Nephron progenitor cell (in vitro differentiated cells): Measurements from ENCODE around the gene TMPRSS12.
"Not testable (repeated sequence)": the region's sequence is repeated elsewhere in the genome, so short reads cannot be mapped to it uniquely, and the experiment has no call there.

Source experiments
- DNase-seq: peaks from one replicate; pipeline ENCODE4 v3.0.0; 2021
- H3K27ac Mint-ChIP-seq: 2 replicates; pipeline ENCODE4 v1.8.0; 2021; ENCODE audit warnings: mild to moderate bottlenecking, moderate library complexity, mixed read lengths
- H3K27me3 Mint-ChIP-seq: 2 replicates; pipeline ENCODE4 v1.8.0; 2021; ENCODE audit warnings: mild to moderate bottlenecking, low read depth, mixed read lengths; ENCODE audit not compliant: poor library complexity
- H3K36me3 Mint-ChIP-seq: 2 replicates; pipeline ENCODE4 v1.8.0; 2021; ENCODE audit warnings: low read depth, mixed read lengths
- H3K4me1 Mint-ChIP-seq: 2 replicates; pipeline ENCODE4 v1.8.0; 2021; ENCODE audit warnings: mixed read lengths
- H3K4me3 Mint-ChIP-seq: 2 replicates; pipeline ENCODE4 v1.8.0; 2021; ENCODE audit warnings: mild to moderate bottlenecking, moderate library complexity, mixed read lengths
- H3K9me3 Mint-ChIP-seq: 2 replicates; pipeline ENCODE4 v1.8.0; 2021; ENCODE audit warnings: mild to moderate bottlenecking, moderate library complexity, mixed read lengths
- CTCF ChIP-seq: fragments of 200-600 bp; sonication (generic); IDR thresholded peaks from 2 replicates; pipeline ENCODE4 v1.5.0; 2021; ENCODE audit warnings: antibody characterized with exemption

TMPRSS12 gene

GRCh38 chr12:50820177-50820576, 22.5 kb upstream of the TMPRSS12 start:
- Mint-ChIP-seq H3K4me1 (peaks cover 4% of the 10 kb centered on the region), H3K4me3 (no peak overlapping the region), H3K9me3 (no peaks in the 10 kb centered on the region)

GRCh38 chr12:50822082-50822481, 20.6 kb upstream of the TMPRSS12 start:
- TF ChIP-seq CTCF = no peak
- H3K9me3 Mint-ChIP-seq = no peaks in the 10 kb centered on the region
- H3K4me3 Mint-ChIP-seq = no peak overlapping the region
- peaks cover 5% of the 10 kb centered on the region for H3K4me1 Mint-ChIP-seq
- peaks cover 21% of the 10 kb centered on the region for H3K36me3 Mint-ChIP-seq
- no peak overlapping the region for H3K27ac Mint-ChIP-seq
- no peak for DNase-seq
- no peaks in the 10 kb centered on the region for H3K27me3 Mint-ChIP-seq

More at GRCh38 chr12:50820177-50820576, 22.5 kb upstream of the TMPRSS12 start:
- H3K36me3 Mint-ChIP-seq = peaks cover 39% of the 10 kb centered on the region
- TF ChIP-seq CTCF = no peak
- H3K27me3 Mint-ChIP-seq = no peaks in the 10 kb centered on the region
- no peak overlapping the region for H3K27ac Mint-ChIP-seq
- no peak for DNase-seq

GRCh38 chr12:50823724-50824123, 19.0 kb upstream of the TMPRSS12 start:
- not testable (repeated sequence) for DNase-seq, H3K27ac Mint-ChIP-seq, H3K4me3 Mint-ChIP-seq, H3K4me1 Mint-ChIP-seq, H3K9me3 Mint-ChIP-seq, H3K27me3 Mint-ChIP-seq, H3K36me3 Mint-ChIP-seq

GRCh38 chr12:50824914-50825313, 17.8 kb upstream of the TMPRSS12 start:
- Mint-ChIP-seq H3K4me3 (no peak overlapping the region), H3K27me3 (no peaks in the 10 kb centered on the region), H3K36me3 (no peaks in the 10 kb centered on the region), H3K27ac (no peak overlapping the region), H3K4me1 (peaks cover 11% of the 10 kb centered on the region), H3K9me3 (no peaks in the 10 kb centered on the region)
- TF ChIP-seq CTCF = no peak
- no peak for DNase-seq

- no peaks in the 10 kb centered on the region for H3K9me3 Mint-ChIP-seq
- peaks cover 11% of the 10 kb centered on the region for H3K4me1 Mint-ChIP-seq
- no peak overlapping the region for H3K27ac Mint-ChIP-seq
- DNase-seq = no peak
- no peaks in the 10 kb centered on the region for H3K27me3 Mint-ChIP-seq
- no peaks in the 10 kb centered on the region for H3K36me3 Mint-ChIP-seq
- peak; percentile 51 for TF ChIP-seq CTCF
- no peak overlapping the region for H3K4me3 Mint-ChIP-seq
Observed at GRCh38 chr12:50825372-50825838, 17.3 kb upstream of the TMPRSS12 start.

- no peak overlapping the region for H3K27ac Mint-ChIP-seq
- no peak for TF ChIP-seq CTCF
- peaks cover 11% of the 10 kb centered on the region for H3K4me1 Mint-ChIP-seq
- no peaks in the 10 kb centered on the region for H3K36me3 Mint-ChIP-seq
- DNase-seq = no peak
- no peaks in the 10 kb centered on the region for H3K27me3 Mint-ChIP-seq
- H3K9me3 Mint-ChIP-seq = peaks cover 15% of the 10 kb centered on the region
- H3K4me3 Mint-ChIP-seq = no peak overlapping the region
Observed at GRCh38 chr12:50828121-50828520, 14.6 kb upstream of the TMPRSS12 start.
